Measurements from ENCODE around the gene RAPSN.
A peak's percentile ranks its signal among the peaks of the same experiment; 100 is the strongest.
"Not testable (repeated sequence)": the region's sequence is repeated elsewhere in the genome, so short reads cannot be mapped to it uniquely, and the experiment has no call there.

- TF ChIP-seq CTCF (IDR thresholded peaks at IDR 0.05) = peak in 1 of 3 donors; percentile 25
- not testable (repeated sequence) for TF ChIP-seq POLR2A (IDR thresholded peaks at IDR 0.05)
Measured at GRCh38 chr11:47454258-47454671, 5.3 kb upstream of the RAPSN start.
